Liver (tissue), 3 donors: ENCODE data around the gene ZNF32.
A peak's percentile ranks its signal among the peaks of the same experiment; 100 is the strongest.

Source experiments
- EGR1 ChIP-seq, 2 donors: IDR thresholded peaks; 2 replicates each; pipeline ENCODE4 v1.6.1; 2016 to 2018; ENCODE audit warnings: antibody characterized with exemption in 2 of 2, low read depth in 2 of 2
- GABPA ChIP-seq, 2 donors: IDR thresholded peaks in 1 of 2; conservative IDR thresholded peaks in 1 of 2; 2 replicates each; pipeline ENCODE4 v1.6.1; 2016; ENCODE audit warnings: antibody characterized with exemption in 2 of 2, mild to moderate bottlenecking in 1 of 2, moderate library complexity in 1 of 2
- HNF4A ChIP-seq, 2 donors: conservative IDR thresholded peaks; 2 replicates each; pipeline ENCODE4 v1.6.1; 2016; ENCODE audit warnings: antibody characterized with exemption in 2 of 2, mild to moderate bottlenecking in 2 of 2
- NR2F2 ChIP-seq: IDR thresholded peaks from 2 replicates; pipeline ENCODE4 v1.6.1; 2016; ENCODE audit warnings: antibody characterized with exemption
- SP1 ChIP-seq: IDR thresholded peaks from 2 replicates; pipeline ENCODE4 v1.6.1; 2018; ENCODE audit warnings: antibody characterized with exemption, mild to moderate bottlenecking
- TAF1 ChIP-seq: conservative IDR thresholded peaks from 2 replicates; pipeline ENCODE4 v1.6.1; 2016; ENCODE audit warnings: antibody characterized with exemption, mild to moderate bottlenecking
- YY1 ChIP-seq: IDR thresholded peaks from 2 replicates; pipeline ENCODE4 v1.6.1; 2016; ENCODE audit warnings: antibody characterized with exemption, mild to moderate bottlenecking
- TF ChIP-seq, protein P1 (sequence below): fragments of 150-350 bp; IDR thresholded peaks from 2 replicates; pipeline ENCODE4 v1.5.1; 2017; ENCODE audit warnings: improper control_type of control experiment, low read depth, low read length; ENCODE audit not compliant: missing input control
- TF ChIP-seq, protein P2 (sequence below): IDR thresholded peaks from 2 replicates; pipeline ENCODE4 v1.6.1; 2016; ENCODE audit warnings: antibody characterized with exemption
- TF ChIP-seq, protein P3 (sequence below): IDR thresholded peaks from 2 replicates; pipeline ENCODE4 v1.6.1; 2016; ENCODE audit warnings: antibody characterized with exemption
- donor health status: healthy.
- donor health status: healthy.

DNA sequence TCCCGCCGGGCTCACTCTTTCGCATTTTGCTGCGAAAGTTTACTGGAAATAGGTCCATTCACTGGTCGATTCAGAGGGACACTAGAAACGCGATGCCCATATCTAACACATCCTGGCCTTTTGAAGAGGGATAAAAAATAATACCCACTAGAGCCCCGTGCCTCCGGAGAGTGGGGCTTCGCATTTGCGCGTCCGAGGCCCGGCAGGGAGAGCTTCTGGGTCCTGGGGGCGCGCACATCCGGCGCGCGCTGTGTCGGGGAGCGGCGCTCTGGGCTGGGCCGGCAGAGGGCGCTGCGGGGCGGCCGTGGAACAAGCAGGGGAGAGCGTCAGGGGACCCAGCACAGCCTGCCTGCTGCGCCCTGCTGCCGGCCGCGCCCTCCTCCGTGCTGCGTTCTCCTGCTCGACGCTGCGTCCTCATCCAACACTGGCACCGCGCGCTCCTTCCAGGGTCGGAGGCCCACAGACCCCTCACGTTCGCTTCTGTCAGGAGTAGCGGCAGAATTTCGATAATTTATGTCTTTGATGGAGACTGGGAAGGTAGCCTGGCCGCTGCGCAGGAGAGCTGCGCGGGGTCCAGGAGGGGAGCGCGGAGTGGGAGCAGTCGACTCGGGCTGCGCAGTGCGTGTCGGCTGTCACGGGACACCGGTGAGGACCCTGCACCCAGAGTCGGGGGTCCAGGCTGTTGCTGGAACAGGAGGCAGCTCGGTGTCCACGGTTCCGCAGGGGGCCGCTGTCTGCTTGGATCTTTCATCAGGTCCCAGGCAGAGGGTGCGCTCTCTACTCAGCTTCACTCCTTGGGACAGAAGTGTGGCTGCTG lies 41.5 kb upstream of the ZNF32 start:
- TF ChIP-seq TAF1 = no peak
- TF ChIP-seq, protein P1, sequence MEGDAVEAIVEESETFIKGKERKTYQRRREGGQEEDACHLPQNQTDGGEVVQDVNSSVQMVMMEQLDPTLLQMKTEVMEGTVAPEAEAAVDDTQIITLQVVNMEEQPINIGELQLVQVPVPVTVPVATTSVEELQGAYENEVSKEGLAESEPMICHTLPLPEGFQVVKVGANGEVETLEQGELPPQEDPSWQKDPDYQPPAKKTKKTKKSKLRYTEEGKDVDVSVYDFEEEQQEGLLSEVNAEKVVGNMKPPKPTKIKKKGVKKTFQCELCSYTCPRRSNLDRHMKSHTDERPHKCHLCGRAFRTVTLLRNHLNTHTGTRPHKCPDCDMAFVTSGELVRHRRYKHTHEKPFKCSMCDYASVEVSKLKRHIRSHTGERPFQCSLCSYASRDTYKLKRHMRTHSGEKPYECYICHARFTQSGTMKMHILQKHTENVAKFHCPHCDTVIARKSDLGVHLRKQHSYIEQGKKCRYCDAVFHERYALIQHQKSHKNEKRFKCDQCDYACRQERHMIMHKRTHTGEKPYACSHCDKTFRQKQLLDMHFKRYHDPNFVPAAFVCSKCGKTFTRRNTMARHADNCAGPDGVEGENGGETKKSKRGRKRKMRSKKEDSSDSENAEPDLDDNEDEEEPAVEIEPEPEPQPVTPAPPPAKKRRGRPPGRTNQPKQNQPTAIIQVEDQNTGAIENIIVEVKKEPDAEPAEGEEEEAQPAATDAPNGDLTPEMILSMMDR = peak; percentile 76
- TF ChIP-seq GABPA (IDR thresholded peaks at IDR 0.05 in 1 of 2, conservative IDR thresholded peaks at IDR 0.05 in 1 of 2) = no peak
- TF ChIP-seq, protein P2, sequence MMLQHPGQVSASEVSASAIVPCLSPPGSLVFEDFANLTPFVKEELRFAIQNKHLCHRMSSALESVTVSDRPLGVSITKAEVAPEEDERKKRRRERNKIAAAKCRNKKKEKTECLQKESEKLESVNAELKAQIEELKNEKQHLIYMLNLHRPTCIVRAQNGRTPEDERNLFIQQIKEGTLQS = no peak
- no peak for TF ChIP-seq EGR1 (IDR thresholded peaks at IDR 0.05; ENCODE audit: low read depth in 2 of 2)
- TF ChIP-seq, protein P3, sequence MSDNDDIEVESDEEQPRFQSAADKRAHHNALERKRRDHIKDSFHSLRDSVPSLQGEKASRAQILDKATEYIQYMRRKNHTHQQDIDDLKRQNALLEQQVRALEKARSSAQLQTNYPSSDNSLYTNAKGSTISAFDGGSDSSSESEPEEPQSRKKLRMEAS = no peak
- no peak for TF ChIP-seq NR2F2
- TF ChIP-seq HNF4A (conservative IDR thresholded peaks at IDR 0.05) = no peak
- no peak for TF ChIP-seq SP1
- TF ChIP-seq YY1 = no peak
